Gastrocnemius medialis (tissue), 4 donors: ENCODE measurements around the gene ACBD6. TPM values are rescaled to one million over a fixed set of nuclear protein-coding genes. Genes with fewer than 3 reads are reported as not detected.

Source experiments
- ATAC-seq, 2 donors: fragments of 150-250 bp; one replicate each; pipeline ENCODE4 v1.9.1; 2016
- DNase-seq, 2 donors: peaks; one replicate each; pipeline ENCODE4 v3.0.0-alpha.2; 2019
- H3K27ac ChIP-seq, 4 donors: fragments of 200-600 bp; sonication (generic); 1 replicate in 1 of 4; 2 replicates in 3 of 4; pipeline ENCODE4 v1.5.1; 2016 to 2018; ENCODE audit warnings: mild to moderate bottlenecking in 2 of 4, moderate library complexity in 1 of 4
- H3K27me3 ChIP-seq, 3 donors: fragments of 200-600 bp; sonication (generic) in 2 of 3; 1 replicate in 1 of 3; 2 replicates in 2 of 3; pipeline versions ENCODE4 v1.5.1 to v1.6.0; 2016 to 2019; ENCODE audit warnings: mild to moderate bottlenecking in 1 of 3, moderate library complexity in 1 of 3
- H3K36me3 ChIP-seq, 2 donors: fragments of 200-600 bp; sonication (generic) in 1 of 2; one replicate each; pipeline ENCODE4 v1.5.1; 2017 to 2018
- H3K4me1 ChIP-seq, 2 donors: fragments of 200-600 bp; sonication (generic) in 1 of 2; one replicate each; pipeline ENCODE4 v1.5.1; 2016 to 2017; ENCODE audit warnings: mild to moderate bottlenecking in 2 of 2
- H3K4me3 ChIP-seq, 4 donors: fragments of 200-600 bp; sonication (generic) in 3 of 4; 1 replicate in 1 of 4; 2 replicates in 3 of 4; pipeline ENCODE4 v1.5.1; 2016 to 2019; ENCODE audit warnings: mild to moderate bottlenecking in 2 of 4
- H3K9me3 ChIP-seq, 3 donors: fragments of 200-600 bp; sonication (generic) in 2 of 3; 1 replicate in 1 of 3; 2 replicates in 2 of 3; pipeline ENCODE4 v1.5.1; 2016 to 2019
- CTCF ChIP-seq, 5 experiments: fragments of 450-650 bp in 3 of 5; fragments of 200-600 bp in 2 of 5; sonication (generic) in 2 of 5; IDR thresholded peaks in 4 of 5; conservative IDR thresholded peaks in 1 of 5; 1 replicate in 4 of 5; 2 replicates in 1 of 5; pipeline ENCODE4 v1.5.1; 2016 to 2019; ENCODE audit warnings: antibody characterized with exemption in 5 of 5, mild to moderate bottlenecking in 3 of 5, moderate library complexity in 3 of 5
- POLR2A ChIP-seq, 2 donors: fragments of 450-650 bp; IDR thresholded peaks; one replicate each; pipeline ENCODE4 v1.6.1; 2017; ENCODE audit warnings: antibody characterized with exemption in 2 of 2, mild to moderate bottlenecking in 2 of 2, moderate library complexity in 2 of 2
- in situ Hi-C, 4 donors: fragments of 200-750 bp; cut with MboI; loops; one replicate each; pipeline versions ENCODE4 v1.15.0 to v1.8.0; 2017; ENCODE audit warnings: low sequenced_read_pairs in 4 of 4
- intact Hi-C: fragments of 100-400 bp; cut with DNase I; formaldehyde crosslinking; loops from one replicate; pipeline ENCODE4 v1.15.1; 2023; ENCODE audit warnings: low total_unique reads
- total RNA-seq, 4 donors: library from RNA; depleted of rRNA; stranded (reverse); fragments of >200 nt; gene quantifications; one replicate each; pipeline versions ENCODE4 v1.1.0 to v1.2.3, GENCODE V29; 2016

Gene ACBD6
- total RNA-seq, 4 donors from 2014 or later: 15.0 to 27.4 (median 19.1) TPM

- Histone ChIP-seq H3K27me3 (no peaks in the 10 kb centered on the region), H3K36me3 (no peaks in the 10 kb centered on the region), H3K4me3 (no peak overlapping the region), H3K4me1 (peaks cover 14 to 33% of the 10 kb centered on the region in 2 donors), H3K27ac (no peak overlapping the region), H3K9me3 (no peaks in the 10 kb centered on the region)
- intact Hi-C loops (no loop called here), in situ Hi-C loops (loop anchor here in 2 of 4 donors (25.0 kb wide), 2 partner anchors 488 to 638 kb away; partner anchors contain the start of gene STX6 (in 1 of the 2))
- no peak for DNase-seq
- no peak for TF ChIP-seq POLR2A (IDR thresholded peaks at IDR 0.05)
- TF ChIP-seq CTCF (IDR thresholded peaks at IDR 0.05 in 4 of 5, conservative IDR thresholded peaks at IDR 0.05 in 1 of 5): no peak
- ATAC-seq: no peak
These were observed 22.0 kb upstream of the ACBD6 start for GRCh38 chr1:180524160-180524914.

DNA sequence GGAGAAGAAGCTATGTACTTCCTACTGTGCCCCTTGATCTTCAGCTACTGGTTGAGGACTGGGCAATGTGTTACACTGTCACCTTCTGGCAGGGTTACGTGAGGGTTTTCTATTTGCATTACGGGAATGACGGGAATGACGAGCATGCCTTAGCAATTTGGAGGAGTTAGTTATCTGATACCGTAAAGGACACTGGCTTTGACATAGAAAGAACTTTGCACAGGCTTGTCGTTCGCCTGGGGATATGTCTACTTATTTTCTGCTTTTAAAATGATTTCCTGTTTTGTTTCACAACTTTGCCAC is 19.8 kb upstream of the ACBD6 start:
- Histone ChIP-seq H3K4me3 (no peak overlapping the region), H3K27ac (no peak overlapping the region), H3K9me3 (no peaks in the 10 kb centered on the region), H3K36me3 (no peaks in the 10 kb centered on the region), H3K4me1 (peaks cover 14 to 17% of the 10 kb centered on the region in 2 donors), H3K27me3 (no peaks in the 10 kb centered on the region)
- intact Hi-C loops: no loop called here
- no peak for ATAC-seq
- in situ Hi-C loops: loop anchor here in 2 of 4 donors (25.0 kb wide), 2 partner anchors 490 to 640 kb away; partner anchors contain the start of gene STX6 (in 1 of the 2)
- TF ChIP-seq CTCF (IDR thresholded peaks at IDR 0.05 in 4 of 5, conservative IDR thresholded peaks at IDR 0.05 in 1 of 5) (no peak), POLR2A (IDR thresholded peaks at IDR 0.05) (no peak)
- no peak for DNase-seq

GRCh38 chr1:180521474-180522212 is 19.3 kb upstream of the ACBD6 start:
- Histone ChIP-seq H3K4me1 (peaks cover 13 to 14% of the 10 kb centered on the region in 2 donors), H3K36me3 (no peaks in the 10 kb centered on the region), H3K4me3 (no peak overlapping the region), H3K27me3 (no peaks in the 10 kb centered on the region), H3K9me3 (no peaks in the 10 kb centered on the region), H3K27ac (no peak overlapping the region)
- no peak for ATAC-seq
- in situ Hi-C loops (loop anchor here in 2 of 4 donors (25.0 kb wide), 2 partner anchors 491 to 641 kb away; partner anchors contain the start of gene STX6 (in 1 of the 2)), intact Hi-C loops (no loop called here)
- DNase-seq: no peak
- TF ChIP-seq CTCF (IDR thresholded peaks at IDR 0.05 in 4 of 5, conservative IDR thresholded peaks at IDR 0.05 in 1 of 5): no peak
- TF ChIP-seq POLR2A (IDR thresholded peaks at IDR 0.05): no peak

GRCh38 chr1:180519846-180520245 is 17.5 kb upstream of the ACBD6 start:
- H3K36me3 ChIP-seq: no peaks in the 10 kb centered on the region
- in situ Hi-C loops (loop anchor here (5.0 to 25.0 kb wide), 7 partner anchors 105 to 645 kb away; partner anchors contain the start of gene STX6 (in 1 of the 4)), intact Hi-C loops (loop anchor here (5.0 kb wide), 2 partner anchors 112 to 342 kb away; partner anchors contain the start of gene XPR1)
- H3K4me1 ChIP-seq: peaks cover 16 to 21% of the 10 kb centered on the region in 2 donors
- H3K27ac ChIP-seq: no peak overlapping the region
- no peaks in the 10 kb centered on the region for H3K9me3 ChIP-seq
- H3K4me3 ChIP-seq: no peak overlapping the region
- H3K27me3 ChIP-seq: no peaks in the 10 kb centered on the region
- DNase-seq (no peak), ATAC-seq (no peak)
- TF ChIP-seq POLR2A (IDR thresholded peaks at IDR 0.05) (no peak), CTCF (IDR thresholded peaks at IDR 0.05 in 4 of 5, conservative IDR thresholded peaks at IDR 0.05 in 1 of 5) (no peak)
